HG03354 (cell line): ENCODE data around the gene SNAP47.

Experiments used
- ATAC-seq: cut with Tn5 transposase; IDR thresholded peaks from one replicate; pipeline ENCODE4 v1.9.1; 2021; ENCODE audit warnings: mild to moderate bottlenecking; ENCODE audit not compliant: unreplicated experiment, poor library complexity, severe bottlenecking

SNAP47 gene

DNA sequence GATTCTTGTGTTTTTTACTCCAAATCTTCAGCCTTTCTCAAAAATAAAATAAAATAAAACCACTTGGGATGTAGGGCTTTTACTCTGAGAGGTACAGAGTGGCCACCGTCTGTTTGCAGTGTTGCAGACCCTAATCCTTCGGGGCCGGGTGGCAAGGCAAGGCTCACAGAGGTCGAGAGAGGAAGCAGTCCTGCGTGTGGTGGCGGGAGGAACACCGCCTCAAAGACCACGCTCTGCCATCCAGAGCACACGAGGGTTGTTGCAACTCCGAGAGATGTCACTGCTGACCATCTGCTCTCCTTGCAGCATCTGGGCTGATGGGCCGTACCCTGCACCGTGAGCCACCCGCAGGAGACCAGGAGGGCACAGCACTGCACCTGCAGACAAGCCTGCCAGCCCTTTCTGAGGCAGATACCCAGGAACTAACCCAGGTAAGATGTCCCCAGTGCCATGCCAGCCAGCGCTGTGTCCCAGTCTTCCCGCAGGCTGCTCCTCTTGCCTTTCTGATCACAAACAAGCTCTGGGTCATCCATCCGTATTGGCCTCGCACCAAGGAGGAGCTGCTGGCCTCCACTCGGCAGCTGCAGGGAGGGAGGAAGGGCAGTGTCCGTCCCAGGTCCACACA, 31.5 kb downstream of the SNAP47 start:
- ATAC-seq, result no peak

DNA sequence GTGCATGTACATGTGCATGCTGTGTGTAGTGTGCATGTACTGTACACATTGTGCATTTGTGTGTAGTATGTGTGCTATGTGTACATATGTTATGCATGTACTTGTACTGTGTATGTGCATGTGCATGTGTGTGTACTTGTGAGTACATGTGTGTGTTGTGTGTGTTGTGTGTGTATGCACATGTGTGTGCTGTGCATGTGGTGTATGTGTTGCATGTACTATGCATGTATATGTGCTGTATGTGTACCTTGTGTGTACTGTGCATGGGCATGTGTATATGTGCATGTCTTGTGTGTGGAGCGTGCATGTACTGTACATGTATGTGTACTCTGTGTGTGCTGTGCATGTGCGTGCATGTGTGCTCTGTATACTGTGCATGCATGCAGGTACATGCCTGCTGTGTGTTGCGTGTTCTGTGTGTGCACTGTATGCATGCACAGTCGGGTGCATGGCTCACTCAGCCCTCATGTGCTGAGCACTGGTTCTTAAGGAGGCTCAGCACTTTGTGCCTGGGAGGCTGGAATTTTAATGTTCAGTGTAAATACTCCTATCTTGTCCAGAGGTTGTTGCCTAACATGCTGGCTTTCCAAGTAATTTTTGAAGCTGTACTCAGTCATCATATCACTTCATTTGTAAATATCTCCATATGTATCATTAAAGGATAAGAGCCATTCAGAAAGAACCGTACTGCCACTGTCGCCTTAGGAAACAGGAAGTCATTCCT, 32.3 kb downstream of the SNAP47 start:
- ATAC-seq, result no peak

DNA sequence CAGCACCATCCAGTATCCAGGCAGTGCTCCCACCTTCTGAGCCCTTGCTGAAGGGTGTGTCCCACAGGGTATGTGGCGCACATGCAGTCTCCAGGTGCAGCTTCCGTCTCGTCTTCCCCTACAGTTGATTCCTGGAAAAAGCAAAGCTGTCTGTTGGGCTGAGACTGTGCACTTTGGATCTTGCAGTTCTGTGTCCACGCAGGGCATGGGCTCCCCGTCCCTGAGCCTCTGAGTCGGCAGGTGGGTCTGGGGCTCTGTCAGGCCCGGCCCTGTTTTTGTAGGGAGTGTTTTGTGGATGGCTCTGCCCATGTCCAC, 32.8 kb downstream of the SNAP47 start:
- no peak for ATAC-seq

DNA sequence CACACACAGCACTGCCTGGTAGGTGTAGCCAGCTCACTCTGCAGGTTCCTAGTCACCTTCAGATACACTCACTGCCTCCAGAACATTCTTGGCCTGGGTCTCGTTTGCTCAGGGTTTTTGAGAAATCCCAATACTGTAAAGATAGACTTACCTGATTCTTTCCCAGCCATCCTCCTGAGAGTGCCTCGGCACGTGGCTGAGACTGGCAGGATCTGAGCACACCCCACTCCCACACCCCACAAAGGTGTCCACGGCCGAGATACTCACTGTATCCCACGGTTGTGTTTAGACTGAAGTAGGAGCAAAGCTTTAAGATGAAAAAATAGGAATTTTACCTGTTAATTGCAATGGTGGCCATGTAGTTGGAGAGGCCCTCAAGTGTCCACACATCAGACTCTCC, 33.4 kb downstream of the SNAP47 start:
- ATAC-seq, result no peak

DNA sequence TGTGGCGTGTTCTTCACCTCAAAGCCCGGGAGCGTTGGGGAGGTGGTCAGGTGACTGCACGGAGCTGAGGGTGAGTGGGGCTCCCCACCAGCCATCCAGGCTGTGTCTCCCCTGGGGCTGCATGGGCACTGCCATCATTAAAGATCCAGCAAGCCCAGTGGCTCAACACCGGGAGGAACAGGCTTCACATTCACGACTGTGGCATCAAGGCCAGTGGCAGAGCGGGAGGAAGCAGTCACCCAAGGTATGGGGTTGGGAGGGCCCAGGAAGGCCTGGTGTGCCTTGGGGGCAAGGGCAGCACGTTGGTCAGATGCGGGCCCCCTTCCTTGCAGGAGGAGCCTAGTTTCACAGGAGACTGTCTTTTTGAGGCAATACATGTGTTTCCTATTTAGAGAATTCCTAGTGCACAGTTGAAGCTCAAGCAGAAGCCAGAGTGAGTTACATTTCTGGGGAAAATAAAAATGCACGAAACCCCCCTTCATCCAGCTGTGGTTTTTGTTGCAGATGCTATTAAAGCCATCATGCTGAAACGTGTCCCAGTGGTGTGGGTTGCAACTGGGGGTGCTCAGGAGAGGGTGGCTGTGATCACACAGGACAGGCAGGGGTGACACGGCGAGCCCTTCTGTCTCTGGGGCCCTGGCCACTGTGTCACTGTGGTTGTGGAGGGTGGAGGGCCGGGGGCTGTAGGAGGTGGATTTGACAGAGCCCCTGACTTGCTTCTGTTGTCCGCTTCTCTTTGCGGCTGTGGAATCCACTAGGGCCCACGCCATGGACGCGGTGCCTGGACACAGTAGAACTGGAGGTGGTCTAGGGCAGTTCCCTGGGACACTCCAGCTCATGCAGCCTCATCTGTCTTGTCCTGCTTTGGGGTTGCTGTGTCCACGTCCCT, 34.1 kb downstream of the SNAP47 start:
- no peak for ATAC-seq

DNA sequence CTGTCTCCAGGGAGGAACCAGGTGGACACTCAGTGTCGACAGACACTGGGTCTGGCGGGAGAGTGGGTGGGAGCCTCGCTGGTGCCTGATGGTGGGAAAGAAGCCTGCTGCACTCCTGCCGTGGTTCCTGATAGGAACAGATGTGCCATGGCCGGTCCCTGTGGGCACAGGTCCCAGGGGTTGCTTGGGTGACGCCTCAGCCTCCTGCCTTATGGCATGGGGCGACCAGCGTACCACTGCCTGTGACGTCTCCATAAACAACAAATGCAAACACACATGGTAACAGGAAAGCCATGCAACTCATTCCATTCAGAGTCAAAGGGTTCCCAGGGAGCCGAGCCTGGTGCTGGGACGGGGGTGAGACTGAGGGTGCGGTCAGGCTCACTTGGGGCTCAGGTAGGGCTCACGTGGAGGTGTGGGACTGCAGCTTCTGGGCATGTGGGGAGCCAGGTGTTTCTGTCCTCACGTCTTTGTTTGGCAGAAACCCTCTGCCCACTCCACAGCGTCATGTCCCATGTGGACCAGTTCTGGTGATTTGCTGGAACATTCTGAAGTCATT, 34.8 kb downstream of the SNAP47 start:
- no peak for ATAC-seq

DNA sequence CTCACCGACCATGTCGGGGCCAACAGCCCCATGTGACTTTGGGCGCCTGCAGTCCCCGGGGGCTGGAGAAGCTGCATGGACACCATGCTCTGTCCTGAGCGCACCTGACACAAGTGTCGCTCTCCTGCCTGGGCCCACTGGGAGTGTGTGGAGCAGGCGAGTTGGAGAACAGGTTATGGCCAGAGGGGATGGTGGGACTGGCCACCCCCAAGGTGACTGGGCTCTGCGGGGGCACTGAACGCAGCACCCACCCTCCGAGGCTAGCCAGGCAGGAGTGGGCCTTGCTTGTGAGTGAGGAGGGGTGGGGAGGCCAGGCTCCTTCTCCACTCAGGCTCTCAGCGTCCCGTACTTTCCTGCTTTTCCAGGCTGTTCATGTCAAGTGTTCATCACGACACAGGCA, 35.6 kb downstream of the SNAP47 start:
- ATAC-seq, result no peak

DNA sequence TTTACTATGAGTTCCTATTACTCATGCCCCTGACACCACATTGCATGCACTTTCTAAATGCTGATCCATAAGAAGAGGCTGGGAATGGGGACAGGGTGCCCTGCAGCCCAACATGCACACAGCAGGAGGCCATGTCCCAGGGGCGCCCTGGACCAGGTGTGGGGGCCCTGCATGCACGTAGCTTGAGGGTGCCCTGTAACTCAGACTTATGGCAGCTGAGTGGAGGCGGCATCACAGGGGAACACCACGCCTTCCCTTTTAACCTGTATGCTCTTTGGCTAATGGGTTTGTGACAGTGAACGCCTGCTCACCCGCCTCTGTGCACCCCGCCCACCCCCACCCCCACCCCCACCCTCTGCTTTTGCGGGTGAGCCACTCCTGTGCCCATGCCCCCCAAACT, 36.1 kb downstream of the SNAP47 start:
- ATAC-seq, result no peak

DNA sequence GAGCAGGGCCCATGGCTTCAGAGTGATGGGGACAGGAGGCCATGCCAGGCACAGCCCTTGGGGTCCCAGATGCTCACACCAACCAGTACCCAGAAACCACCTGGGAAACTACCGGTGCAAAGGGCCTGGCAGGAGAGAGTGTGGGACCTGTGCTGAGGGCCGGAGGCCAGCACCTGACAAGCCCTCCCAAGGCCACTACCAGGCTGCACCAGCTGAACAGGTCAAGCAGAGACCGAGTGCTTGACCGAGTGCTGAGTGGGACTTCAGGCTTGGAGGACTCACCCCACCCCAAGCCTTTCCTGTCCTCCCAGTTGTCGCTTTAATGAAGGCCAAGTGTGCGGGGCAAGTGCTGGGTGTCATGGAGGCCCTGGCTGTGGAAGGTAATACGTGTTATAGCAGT, 36.5 kb downstream of the SNAP47 start:
- ATAC-seq, result no peak

DNA sequence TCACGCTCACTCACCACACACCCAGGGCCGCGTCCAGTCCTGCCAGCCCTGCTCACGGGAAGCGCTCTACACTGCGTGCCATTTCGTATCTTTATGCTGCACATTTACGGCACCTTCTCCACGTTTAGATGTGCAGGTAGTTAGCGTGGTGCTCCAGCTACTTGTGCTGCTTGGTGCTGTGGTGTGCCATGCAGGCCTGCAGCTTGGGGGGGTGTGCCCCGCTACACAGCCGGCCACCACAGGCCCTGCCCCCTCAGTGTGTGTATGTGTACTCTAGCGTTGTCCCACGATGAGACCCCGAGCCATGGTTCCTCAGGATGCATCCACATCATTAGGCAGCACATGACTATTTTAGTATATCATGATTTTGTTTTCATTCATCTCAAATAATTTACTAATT, 38.3 kb downstream of the SNAP47 start:
- no peak for ATAC-seq

DNA sequence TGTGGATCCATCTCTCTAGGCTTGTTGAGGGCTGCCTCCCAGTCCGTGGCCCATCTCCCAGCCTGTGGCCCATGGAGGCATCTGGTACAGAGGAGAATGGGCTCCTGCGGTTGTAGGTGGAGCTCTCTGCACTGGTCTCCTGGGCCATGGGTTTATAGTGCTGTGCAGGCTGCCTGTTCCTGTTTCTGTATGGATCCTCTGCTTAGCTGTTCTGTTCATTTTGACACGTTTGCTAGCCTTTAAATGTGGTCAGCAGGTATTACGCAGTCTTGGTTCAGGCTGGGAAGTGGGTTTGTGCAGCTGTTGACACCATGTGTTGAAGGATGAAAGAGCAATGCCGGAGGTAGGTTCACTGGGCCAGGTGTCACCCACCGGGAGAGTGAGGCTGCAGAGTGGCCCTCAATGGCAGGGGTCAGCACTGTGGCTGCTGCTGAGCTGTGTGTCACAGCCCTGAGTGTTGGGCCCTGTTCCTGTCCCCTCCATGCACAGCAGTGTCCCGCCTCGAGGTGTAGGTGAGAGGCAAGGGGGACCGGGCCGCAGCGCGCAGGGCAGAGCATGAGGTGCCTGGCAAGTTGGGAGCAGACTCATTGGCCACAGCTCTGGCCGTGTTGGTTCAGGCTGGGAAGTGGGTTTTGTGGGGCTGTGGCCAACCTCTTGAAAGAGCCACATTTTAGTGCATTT, 39.0 kb downstream of the SNAP47 start:
- no peak for ATAC-seq

DNA sequence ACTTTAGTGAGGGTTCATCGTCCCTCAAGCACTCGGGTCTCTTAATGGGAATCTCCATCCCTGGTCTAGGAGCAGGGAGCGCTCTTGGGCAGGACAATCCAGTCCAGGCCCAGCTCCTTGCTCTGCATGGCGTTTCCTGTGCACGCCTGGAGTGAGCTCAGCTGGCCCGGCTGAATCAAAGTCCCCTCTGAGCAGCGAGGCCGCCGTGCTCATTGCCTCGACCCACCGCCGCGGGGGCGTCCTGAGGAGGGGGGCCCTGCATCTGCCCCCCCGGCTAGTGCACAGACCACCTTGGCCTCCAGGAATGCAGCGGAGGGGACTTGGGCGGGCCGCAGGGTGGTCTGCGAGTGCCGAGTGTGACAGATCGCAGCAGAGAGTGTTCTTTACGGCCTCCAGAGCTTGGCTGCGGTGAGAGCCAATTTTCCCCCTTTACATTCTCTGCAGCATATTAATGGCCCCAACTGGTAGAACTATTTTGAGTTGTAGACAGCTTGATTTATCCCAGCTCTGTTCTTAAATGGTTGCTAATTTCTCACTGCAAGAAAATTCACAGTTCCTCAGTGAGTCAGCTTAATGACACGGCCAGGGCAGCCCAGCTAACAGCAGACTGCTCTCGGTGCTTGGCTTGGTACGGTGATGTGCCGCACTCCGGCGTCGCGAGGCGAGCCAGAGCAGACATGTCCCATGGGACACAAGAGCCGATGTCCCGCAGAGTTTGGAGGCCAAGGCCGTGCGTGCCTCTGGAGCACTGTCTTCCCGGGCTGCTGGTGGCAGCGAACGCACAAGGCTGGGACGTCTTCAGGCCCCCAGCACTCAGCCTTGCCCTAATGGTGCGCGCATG, 39.8 kb downstream of the SNAP47 start:
- ATAC-seq, result no peak

DNA sequence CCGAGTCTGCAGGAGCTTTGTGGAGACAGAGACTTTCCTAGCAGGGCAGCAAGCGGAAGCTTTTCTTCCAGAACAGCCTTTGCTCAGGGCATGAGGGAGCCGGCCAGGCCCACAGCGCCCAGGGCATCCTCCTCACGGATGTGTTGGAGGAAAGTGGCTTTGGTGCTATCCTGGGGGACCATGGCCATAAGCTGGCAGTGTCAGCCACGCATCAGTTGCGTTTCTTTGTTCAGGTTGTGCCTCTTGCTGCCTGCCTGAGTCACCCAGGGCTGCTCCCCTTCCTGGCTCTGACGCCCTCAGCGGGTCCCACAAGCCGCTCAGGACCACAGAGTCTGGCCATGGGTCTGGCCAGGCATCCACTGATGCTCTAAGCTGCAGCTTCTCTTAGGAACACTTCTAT, 40.6 kb downstream of the SNAP47 start:
- ATAC-seq, result no peak

DNA sequence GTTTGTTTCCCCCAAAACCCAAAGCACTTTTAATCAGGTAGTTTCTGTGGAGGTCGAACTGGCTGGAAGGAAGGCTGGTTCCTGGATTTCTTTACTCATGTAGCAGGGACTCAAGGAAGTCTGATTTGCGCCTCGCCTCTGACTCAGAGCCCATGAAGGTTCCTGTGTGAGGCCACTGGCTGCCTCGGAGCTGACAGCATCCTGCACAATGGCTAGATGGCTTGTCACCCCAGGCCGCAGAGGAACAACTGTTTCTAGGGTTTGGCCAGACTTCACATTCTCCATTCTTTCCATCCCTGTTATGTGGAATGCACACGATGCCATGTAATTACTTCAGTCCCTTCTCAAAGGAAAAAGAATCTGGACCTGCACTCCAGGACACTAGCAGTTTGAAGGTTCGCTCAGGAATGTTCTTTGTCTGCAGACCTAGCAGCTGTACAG, 41.1 kb downstream of the SNAP47 start:
- no peak for ATAC-seq

DNA sequence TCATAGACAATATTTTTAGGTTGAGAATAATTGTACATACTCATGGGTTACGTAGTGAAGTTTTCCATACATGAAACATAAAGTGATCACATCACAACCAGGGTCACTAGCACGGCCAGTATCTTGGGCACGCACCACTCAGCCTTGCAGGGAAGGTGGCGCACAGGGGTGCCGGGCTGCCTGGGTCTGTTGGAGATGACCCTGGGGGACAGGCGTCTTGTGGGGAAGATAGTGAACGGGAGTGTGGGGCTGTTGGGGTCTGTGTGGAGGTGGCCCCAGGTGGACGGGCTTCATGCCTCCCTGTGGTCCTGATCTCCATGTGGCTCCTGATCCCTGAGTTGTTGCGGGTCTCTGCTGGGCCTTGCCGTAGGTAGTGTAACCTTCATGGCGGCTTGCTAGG, 41.9 kb downstream of the SNAP47 start:
- no peak for ATAC-seq

DNA sequence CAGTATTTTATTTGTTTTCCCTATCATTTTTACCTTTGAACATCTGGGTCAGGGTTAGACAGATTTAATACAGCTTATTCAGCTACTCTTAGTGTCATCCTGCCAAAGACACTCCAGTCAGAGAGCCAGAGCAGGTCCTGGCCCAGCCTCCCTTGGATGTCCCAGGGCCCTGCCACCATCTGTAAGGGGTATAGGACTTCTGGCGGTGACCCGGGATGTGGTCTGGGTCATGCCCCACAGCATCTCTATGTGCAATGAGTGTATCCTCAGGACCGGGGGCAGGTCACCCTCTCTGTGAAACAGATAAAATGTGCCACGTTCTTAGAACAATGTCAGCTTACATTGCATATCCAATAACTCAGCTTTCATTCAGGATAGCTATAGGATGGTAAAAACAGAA, 42.4 kb downstream of the SNAP47 start:
- no peak for ATAC-seq

DNA sequence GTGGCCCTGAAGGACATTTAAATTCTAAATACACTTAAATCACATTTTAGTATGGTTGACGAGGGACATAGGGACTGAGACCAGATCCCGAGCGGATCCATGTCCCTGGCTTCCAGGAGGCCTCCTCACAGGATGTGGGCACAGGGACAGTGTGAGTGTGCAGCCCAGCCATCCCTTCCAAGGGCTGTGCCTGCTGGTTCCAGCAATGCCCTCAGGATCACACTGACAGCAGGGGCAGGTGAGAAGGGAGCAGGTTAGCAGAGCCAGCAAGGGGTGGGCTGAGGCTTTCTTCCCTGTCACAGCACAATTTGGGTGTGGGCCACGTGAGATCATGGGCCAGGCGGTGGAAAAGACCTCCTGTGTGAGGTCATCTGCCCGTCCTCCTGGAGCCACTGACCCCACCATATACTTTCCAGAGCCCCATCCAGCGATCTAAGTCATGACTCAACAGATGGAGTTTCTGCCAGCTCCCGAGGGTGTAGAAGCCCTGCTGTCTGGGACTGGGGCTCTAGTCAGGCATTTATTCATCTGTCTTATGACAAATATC, 43.2 kb downstream of the SNAP47 start:
- no peak for ATAC-seq

DNA sequence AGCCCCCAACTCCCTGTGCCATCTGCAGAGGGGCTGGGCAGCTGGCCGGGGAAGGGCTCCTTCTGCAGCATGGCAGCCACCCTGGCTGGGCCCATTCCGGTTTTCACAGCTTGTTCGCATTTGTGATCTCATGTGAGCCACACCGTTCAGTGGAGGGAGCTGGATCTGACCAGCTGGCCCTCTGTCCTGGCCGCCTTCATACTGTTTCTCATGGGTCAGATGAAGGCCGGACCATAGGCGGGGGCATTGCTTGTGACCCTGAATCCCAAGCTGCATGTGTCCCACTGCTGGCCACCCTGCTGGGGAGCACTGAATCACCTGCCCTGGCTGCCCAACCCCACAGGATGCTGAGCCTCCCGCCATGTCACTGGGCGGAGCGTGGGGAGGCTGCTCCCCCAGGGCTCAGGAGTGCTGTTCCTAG, 43.8 kb downstream of the SNAP47 start:
- ATAC-seq, result no peak

DNA sequence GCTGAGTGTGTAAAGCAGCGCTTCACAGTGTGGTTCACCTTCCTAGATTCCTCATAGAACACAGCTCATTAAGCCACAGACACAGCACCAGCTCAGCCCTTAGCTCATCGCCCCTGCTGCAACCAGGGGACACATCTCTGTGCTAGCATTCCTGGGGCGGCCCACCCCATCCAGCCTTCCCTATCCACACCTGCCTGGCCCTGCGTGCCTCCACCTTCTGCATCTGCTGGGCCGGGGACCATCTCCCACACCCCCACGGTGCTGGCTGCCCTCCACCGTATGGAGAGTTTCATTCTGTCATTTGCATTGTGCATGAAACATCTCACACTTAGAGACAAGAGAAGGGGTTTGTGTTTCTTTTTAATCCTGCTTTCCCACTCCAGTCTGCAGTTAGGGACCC, 44.5 kb downstream of the SNAP47 start:
- ATAC-seq, result no peak
